Smooth muscle cell of trachea (primary cell): ENCODE results near the gene GSTM5. TPM values are rescaled to one million over a fixed set of nuclear protein-coding genes. Genes with fewer than 3 reads are reported as not detected.

ENCODE experiments used
- total RNA-seq: library from RNA; depleted of rRNA; stranded (reverse); fragments of >200 nt; gene quantifications from 2 replicates; pipeline ENCODE4 v1.2.1, GENCODE V29; 2014

GSTM5 gene
- total RNA-seq, result 6.4 and 34.2 TPM in 2 replicates

DNA sequence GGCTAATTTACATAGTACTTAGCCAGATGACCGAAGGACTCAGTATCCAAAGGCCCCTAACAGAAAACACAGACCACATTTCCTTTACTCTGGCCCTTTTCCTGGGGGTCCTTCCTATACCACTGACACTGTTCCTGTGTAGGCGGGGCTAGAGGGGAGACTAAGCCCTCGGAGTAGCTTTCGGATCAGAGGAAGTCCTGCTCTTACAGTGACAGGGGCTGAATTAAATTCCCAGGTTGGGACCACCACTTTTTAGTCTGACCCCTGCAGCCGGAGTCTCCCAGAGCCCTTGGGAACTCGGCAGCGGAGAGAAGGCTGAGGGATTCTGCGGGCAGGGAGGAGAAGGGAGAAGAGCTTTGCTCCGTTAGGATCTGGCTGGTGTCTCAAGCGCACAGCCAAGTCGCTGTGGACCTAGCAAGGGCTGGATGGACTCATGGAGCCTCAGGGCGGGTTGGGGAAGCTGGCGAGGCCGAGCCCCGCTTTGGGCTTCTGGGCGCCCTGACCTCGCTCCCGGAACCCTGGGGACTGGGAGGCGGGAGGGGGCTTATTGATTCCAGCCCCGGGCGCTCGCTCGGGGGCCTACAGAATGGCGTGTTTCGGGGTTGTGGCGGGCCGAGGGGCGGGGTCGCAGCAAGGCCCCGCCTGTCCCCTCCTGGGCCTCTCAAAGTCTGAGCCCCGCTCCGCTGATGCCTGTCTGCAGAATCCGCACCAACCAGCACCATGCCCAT is at the start of gene GSTM5:
Gene GSTM5 (plus strand): TSS at position 659 of the 728 bp plus-strand sequence. CDS start 62 bp downstream, at position 721.

DNA sequence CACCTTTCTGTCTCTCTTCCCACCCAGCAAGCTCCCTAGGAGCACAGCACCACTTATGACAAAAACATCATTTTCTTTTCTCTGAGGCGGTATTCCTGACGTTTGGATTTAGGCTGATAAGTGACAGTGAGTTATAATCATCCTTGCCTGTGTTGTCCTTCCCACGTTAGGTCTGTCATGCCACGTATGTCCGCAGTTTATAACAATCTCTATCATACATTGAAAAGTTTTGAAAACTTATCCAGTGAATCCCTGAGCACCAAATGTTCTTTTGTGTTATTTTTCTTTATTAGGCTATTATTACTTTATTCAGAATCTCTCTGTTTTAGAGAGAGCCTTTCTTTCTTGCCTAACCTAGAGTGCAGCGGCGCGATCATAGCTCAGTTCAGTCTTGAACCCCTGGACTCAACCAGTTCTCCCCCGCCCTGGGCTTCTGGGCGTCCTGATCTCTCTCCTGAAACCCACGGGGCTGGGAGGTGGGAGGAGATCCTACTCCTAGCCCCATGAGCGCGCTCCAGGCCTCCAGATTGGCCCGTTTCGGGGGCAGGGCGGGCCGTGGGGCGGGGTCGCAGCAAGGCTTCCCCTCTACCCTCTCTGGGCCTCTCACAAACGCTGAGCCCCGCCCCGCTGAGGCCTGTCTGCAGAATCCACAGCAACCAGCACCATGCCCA is 44.5 kb upstream of the GSTM5 start, which contains the start of gene GSTM2:
Gene GSTM2 (plus strand): TSS at position 606 of the 671 bp plus-strand sequence. CDS start 59 bp downstream, at position 665.

DNA sequence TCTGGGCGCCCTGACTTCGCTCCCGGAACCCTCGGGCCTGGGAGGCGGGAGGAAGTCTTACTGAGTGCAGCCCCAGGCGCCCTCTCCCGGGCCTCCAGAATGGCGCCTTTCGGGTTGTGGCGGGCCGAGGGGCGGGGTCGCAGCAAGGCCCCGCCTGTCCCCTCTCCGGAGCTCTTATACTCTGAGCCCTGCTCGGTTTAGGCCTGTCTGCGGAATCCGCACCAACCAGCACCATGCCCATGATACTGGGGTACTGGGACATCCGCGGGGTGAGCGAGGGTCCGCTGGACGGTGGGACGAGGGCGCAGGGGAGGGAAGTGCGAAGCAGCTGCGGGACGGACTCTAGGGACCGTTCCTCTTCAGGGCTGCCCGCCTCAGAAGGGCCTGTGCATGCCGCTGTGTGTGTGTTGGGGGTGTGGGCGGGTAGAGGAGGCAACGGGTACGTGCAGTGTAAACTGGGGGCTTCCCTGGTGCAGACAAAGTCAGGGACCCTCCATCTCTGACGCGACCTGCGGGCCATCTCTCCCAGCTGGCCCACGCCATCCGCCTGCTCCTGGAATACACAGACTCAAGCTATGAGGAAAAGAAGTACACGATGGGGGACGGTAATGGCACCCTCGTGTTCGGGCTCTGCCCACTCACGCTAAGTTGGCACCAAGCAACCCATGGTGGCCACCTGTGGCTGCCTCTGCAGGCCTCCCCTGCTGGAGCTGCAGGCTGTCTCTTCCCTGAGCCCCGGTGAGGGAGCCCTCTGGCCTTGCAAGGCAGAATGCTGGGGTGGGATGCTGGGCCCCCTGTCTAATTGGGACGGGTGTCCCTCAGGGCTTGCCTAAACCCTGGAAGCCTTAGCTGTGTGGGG is 24.2 kb upstream of the GSTM5 start, which contains the start of gene GSTM1:
Gene GSTM1 (plus strand): TSS at position 177 of the 859 bp plus-strand sequence. CDS start 57 bp downstream, at position 234.

DNA sequence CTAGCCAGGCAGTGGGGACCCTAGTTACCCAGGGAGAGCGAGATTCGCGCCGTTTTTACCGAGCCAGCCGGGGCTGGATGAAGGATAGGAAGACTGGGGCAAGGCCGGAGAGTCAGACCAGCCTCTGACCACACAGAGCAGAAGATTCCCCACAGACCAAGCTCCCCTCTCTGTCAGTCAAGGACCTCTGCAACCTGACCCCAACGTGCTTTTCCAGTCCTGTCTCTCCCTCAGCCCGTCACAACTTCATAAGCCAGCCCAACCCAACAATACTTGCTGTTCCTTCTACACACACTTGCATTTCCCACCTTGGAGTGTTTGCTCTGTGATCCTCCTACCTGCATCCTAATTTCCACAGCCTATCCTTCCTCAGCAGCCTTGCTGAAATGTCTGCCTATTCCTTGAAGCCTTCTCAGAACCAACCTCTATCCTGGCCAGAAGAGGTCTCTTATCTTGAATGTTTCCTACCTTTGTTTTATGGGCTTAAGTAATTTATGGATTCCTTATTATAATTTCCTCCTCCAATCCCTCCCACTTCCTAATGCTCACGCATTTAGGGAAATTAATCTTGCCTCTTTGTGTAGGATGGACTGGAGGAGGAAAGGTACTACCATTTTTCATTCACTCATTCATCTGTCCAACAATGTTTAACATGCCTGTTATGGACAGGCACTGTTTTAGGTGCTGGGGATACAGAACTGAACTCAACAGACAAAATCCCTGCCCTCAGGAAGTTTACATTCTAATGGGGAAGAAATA is 28.7 kb downstream of the GSTM5 start, which contains the start of gene GSTM3:
Gene GSTM3 (minus strand): TSS at position 424 of the 759 bp plus-strand sequence. CDS start 751 bp downstream, outside the sequence.

DNA sequence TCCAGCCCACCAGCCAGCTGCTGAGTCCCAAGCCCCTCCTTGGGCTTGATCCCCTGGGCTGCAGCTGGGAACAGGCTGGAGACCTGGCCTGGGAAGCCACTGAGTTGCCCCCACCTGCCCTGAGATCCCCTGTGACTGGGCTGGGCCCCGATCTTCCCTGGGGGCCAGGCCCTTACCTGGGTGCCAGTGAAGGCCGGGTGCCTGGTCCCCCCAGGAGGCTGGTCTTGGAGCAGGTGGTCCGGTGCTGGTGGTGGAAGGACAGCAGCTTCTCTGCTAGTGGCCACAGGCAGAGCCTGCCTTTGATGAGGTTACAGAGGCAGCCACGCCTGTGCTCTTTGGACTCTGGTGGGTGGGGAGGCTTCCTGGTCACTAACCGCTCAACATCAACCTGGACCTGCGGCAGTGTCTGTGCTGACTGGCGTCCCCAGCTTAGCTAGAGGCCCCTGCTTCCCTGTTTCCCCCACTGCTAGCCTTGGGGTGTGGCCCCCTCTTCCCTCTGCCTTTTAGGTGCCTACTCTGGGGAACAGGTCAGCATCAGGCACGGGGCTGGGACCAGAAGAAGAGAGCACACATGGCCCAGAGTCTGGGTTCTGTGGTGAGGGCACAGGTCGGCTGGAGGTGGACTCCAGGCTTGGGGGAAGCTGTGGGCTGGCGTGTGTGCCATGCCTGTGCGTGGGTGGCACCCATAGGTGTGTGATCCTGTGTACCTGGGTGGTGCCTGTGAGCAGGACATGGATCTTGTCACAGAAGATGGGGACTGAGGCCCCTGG is 51.8 kb downstream of the GSTM5 start, which contains the start of gene EPS8L3:
Gene EPS8L3 (minus strand): TSS at position 278 of the 770 bp plus-strand sequence. CDS start 2,174 bp downstream, outside the sequence.

Other genes with a start within 250 kb of the GSTM5 start
- gene SYPL2, start 245.7 kb upstream of the GSTM5 start, total RNA-seq, result 0.29 and 1.2 TPM in 2 replicates
- gene ATXN7L2, start 228.3 kb upstream of the GSTM5 start, total RNA-seq, result 1.7 and 3.3 TPM in 2 replicates
- gene CYB561D1, start 218.2 kb upstream of the GSTM5 start, total RNA-seq, result 6.4 and 6.8 TPM in 2 replicates
- 1.0 and 3.6 TPM in 2 replicates for gene AMIGO1, start 202.5 kb upstream of the GSTM5 start, total RNA-seq
- under 0.01 TPM in 1 of 2 replicates, not detected in the other for gene GPR61, start 172.4 kb upstream of the GSTM5 start, total RNA-seq
- gene GNAI3, start 163.6 kb upstream of the GSTM5 start, total RNA-seq, result 13.6 and 21.8 TPM in 2 replicates
- 0.17 and 0.29 TPM in 2 replicates for gene GNAT2, start 92.6 kb upstream of the GSTM5 start, total RNA-seq
- gene AMPD2, start 92.4 kb upstream of the GSTM5 start, total RNA-seq, result 66.3 and 91.5 TPM in 2 replicates
- 23.5 and 28.2 TPM in 2 replicates for gene GSTM4, start 56.2 kb upstream of the GSTM5 start, total RNA-seq
- gene GSTM2, start 44.2 kb upstream of the GSTM5 start, total RNA-seq, result 26.3 and 50.8 TPM in 2 replicates
- 0.15 and 25.1 TPM in 2 replicates for gene GSTM1, start 24.4 kb upstream of the GSTM5 start, total RNA-seq
- 59.6 and 142 TPM in 2 replicates for gene GSTM3, start 28.8 kb downstream of the GSTM5 start, total RNA-seq
- gene EPS8L3, start 51.7 kb downstream of the GSTM5 start, total RNA-seq, result not detected in 2 replicates
- gene CSF1, start 198.6 kb downstream of the GSTM5 start, total RNA-seq, result 64.7 and 88.5 TPM in 2 replicates